Loucy (cell line): Measurements from ENCODE around the gene FARP1.

Experiments
- H2AFZ ChIP-seq: fragments of 200-600 bp; sonication (generic); 2 replicates; pipeline ENCODE4 v1.6.0; 2016; ENCODE audit warnings: antibody characterized with exemption, mild to moderate bottlenecking, low read length, moderate library complexity
- H3F3A ChIP-seq: fragments of 200-600 bp; 2 replicates; pipeline ENCODE4 v1.6.0; 2016; ENCODE audit warnings: antibody characterized with exemption, low read depth, mild to moderate bottlenecking
- H3K27me3 ChIP-seq: fragments of 200-600 bp; sonication (generic); 2 replicates; pipeline ENCODE4 v1.6.1; 2014; ENCODE audit warnings: low read length, mild to moderate bottlenecking; ENCODE audit not compliant: insufficient read depth, poor library complexity, severe bottlenecking
- H3K36me3 ChIP-seq: fragments of 200-600 bp; sonication (generic); 2 replicates; pipeline ENCODE4 v1.6.1; 2016; ENCODE audit warnings: low read length; ENCODE audit not compliant: insufficient read depth
- H3K4me1 ChIP-seq: fragments of 200-600 bp; sonication (generic); 2 replicates; pipeline ENCODE4 v1.5.1; 2014; ENCODE audit warnings: low read length, mild to moderate bottlenecking; ENCODE audit not compliant: insufficient read depth, poor library complexity, severe bottlenecking
- H3K4me2 ChIP-seq: fragments of 200-600 bp; sonication (generic); 2 replicates; pipeline ENCODE4 v1.6.0; 2014; ENCODE audit warnings: antibody characterized with exemption, low read length, low read depth, mild to moderate bottlenecking; ENCODE audit not compliant: poor library complexity, severe bottlenecking
- H3K4me3 ChIP-seq: fragments of 200-600 bp; sonication (generic); 2 replicates; pipeline ENCODE4 v1.5.1; 2014; ENCODE audit warnings: low read length, mild to moderate bottlenecking, mixed read lengths; ENCODE audit not compliant: poor library complexity, severe bottlenecking
- H3K79me2 ChIP-seq: fragments of 200-600 bp; sonication (generic); 2 replicates; pipeline ENCODE4 v1.6.1; 2014; ENCODE audit warnings: low read length; ENCODE audit not compliant: insufficient read depth
- H3K9ac ChIP-seq: fragments of 200-600 bp; sonication (generic); 2 replicates; pipeline ENCODE4 v1.6.0; 2014; ENCODE audit warnings: mild to moderate bottlenecking, low read depth, low read length, moderate library complexity; ENCODE audit not compliant: poor library complexity, severe bottlenecking
- H3K9me2 ChIP-seq: fragments of 200-600 bp; sonication (generic); replicated peaks from 2 replicates; pipeline ENCODE4 v1.6.1; 2016; ENCODE audit warnings: low read depth, low read length, mixed read lengths
- H3K9me3 ChIP-seq: fragments of 200-600 bp; sonication (generic); 2 replicates; pipeline ENCODE4 v1.6.1; 2014; ENCODE audit warnings: mild to moderate bottlenecking, antibody characterized with exemption, low read length, low read depth; ENCODE audit not compliant: insufficient read depth
- H4K20me1 ChIP-seq: fragments of 200-600 bp; sonication (generic); 2 replicates; pipeline ENCODE4 v1.6.0; 2014; ENCODE audit warnings: antibody characterized with exemption, low read length, mild to moderate bottlenecking; ENCODE audit not compliant: insufficient read depth, poor library complexity, severe bottlenecking
- CTCF ChIP-seq: fragments of 200-600 bp; sonication (generic); conservative IDR thresholded peaks from 2 replicates; pipeline ENCODE4 v1.5.1; 2014; ENCODE audit warnings: mild to moderate bottlenecking, antibody characterized with exemption, low read length
- EZH2phosphoT487 ChIP-seq: fragments of 200-600 bp; IDR thresholded peaks from 2 replicates; pipeline ENCODE4 v1.6.1; 2018; ENCODE audit warnings: antibody characterized with exemption, mild to moderate bottlenecking, moderate library complexity, borderline replicate concordance

FARP1 gene

GRCh38 chr13:98276486-98276885, 133.6 kb downstream of the FARP1 start:
- no peaks in the 10 kb centered on the region for H3K9me3 ChIP-seq
- no peaks in the 10 kb centered on the region for H3K79me2 ChIP-seq
- H3K9ac ChIP-seq = no peak overlapping the region
- H2AFZ ChIP-seq = no peak overlapping the region
- TF ChIP-seq EZH2phosphoT487 (no peak), CTCF (no peak)
- H3K4me1 ChIP-seq = no peaks in the 10 kb centered on the region
- no peaks in the 10 kb centered on the region for H3K27me3 ChIP-seq
- no peaks in the 10 kb centered on the region for H4K20me1 ChIP-seq
- H3K9me2 ChIP-seq = no peaks in the 10 kb centered on the region
- no peak overlapping the region for H3K4me2 ChIP-seq
- no peaks in the 10 kb centered on the region for H3F3A ChIP-seq
- H3K36me3 ChIP-seq = no peaks in the 10 kb centered on the region
- no peak overlapping the region for H3K4me3 ChIP-seq

- H3K36me3 ChIP-seq = no peaks in the 10 kb centered on the region
- no peaks in the 10 kb centered on the region for H3F3A ChIP-seq
- no peak for TF ChIP-seq CTCF
- no peak for TF ChIP-seq EZH2phosphoT487
- H3K79me2 ChIP-seq = no peaks in the 10 kb centered on the region
- H3K4me1 ChIP-seq = no peaks in the 10 kb centered on the region
- no peaks in the 10 kb centered on the region for H4K20me1 ChIP-seq
- H3K9ac ChIP-seq = no peak overlapping the region
- H3K9me3 ChIP-seq = no peaks in the 10 kb centered on the region
- H3K9me2 ChIP-seq = no peaks in the 10 kb centered on the region
- H2AFZ ChIP-seq = no peak overlapping the region
- no peaks in the 10 kb centered on the region for H3K27me3 ChIP-seq
- no peak overlapping the region for H3K4me3 ChIP-seq
- no peak overlapping the region for H3K4me2 ChIP-seq
These were observed 135.3 kb downstream of the FARP1 start for GRCh38 chr13:98278068-98278724.

GRCh38 chr13:98279473-98280175, 136.7 kb downstream of the FARP1 start:
- no peaks in the 10 kb centered on the region for H4K20me1 ChIP-seq
- H3K9ac ChIP-seq = no peak overlapping the region
- H3K36me3 ChIP-seq = no peaks in the 10 kb centered on the region
- H3F3A ChIP-seq = no peaks in the 10 kb centered on the region
- H3K9me2 ChIP-seq = no peaks in the 10 kb centered on the region
- no peaks in the 10 kb centered on the region for H3K27me3 ChIP-seq
- no peaks in the 10 kb centered on the region for H3K79me2 ChIP-seq
- H3K9me3 ChIP-seq = no peaks in the 10 kb centered on the region
- no peaks in the 10 kb centered on the region for H3K4me1 ChIP-seq
- H3K4me2 ChIP-seq = no peak overlapping the region
- TF ChIP-seq EZH2phosphoT487 (no peak), CTCF (no peak)
- no peak overlapping the region for H3K4me3 ChIP-seq
- H2AFZ ChIP-seq = no peak overlapping the region
